Neural cell (in vitro differentiated cells): ENCODE measurements around the gene MRPS15. TPM values are rescaled to one million over a fixed set of nuclear protein-coding genes. Genes with fewer than 3 reads are reported as not detected.

ENCODE experiments used
- H2AFZ ChIP-seq: fragments of 200-600, 300-800 bp; sonication (generic), shearing (Covaris generic); 2 replicates; pipeline ENCODE4 v1.6.0; 2014; ENCODE audit warnings: low read depth, mild to moderate bottlenecking, antibody characterized with exemption, low read length, moderate library complexity
- H3F3A ChIP-seq: fragments of 200-600 bp; shearing (Covaris generic); 2 replicates; pipeline ENCODE4 v1.6.1; 2016; ENCODE audit warnings: mild to moderate bottlenecking, moderate library complexity, mixed read lengths, antibody characterized with exemption, low read length; ENCODE audit not compliant: insufficient read depth, poor library complexity, severe bottlenecking
- H3K27ac ChIP-seq: fragments of 200-600, 300-800 bp; sonication (generic), shearing (Covaris generic); 2 replicates; pipeline ENCODE4 v1.5.1; 2014; ENCODE audit warnings: mild to moderate bottlenecking, low read length, moderate library complexity
- H3K27me3 ChIP-seq: fragments of 300-800, 200-600 bp; sonication (generic), shearing (Covaris generic); 2 replicates; pipeline ENCODE4 v1.6.0; 2014; ENCODE audit warnings: mild to moderate bottlenecking, low read depth, low read length, moderate library complexity; ENCODE audit not compliant: insufficient read depth
- H3K36me3 ChIP-seq: fragments of 300-800, 200-600 bp; sonication (generic), shearing (Covaris generic); 2 replicates; pipeline ENCODE4 v1.5.1; 2014; ENCODE audit warnings: mild to moderate bottlenecking, antibody characterized with exemption, low read length, moderate library complexity; ENCODE audit not compliant: insufficient read depth
- H3K4me2 ChIP-seq: fragments of 300-800, 200-600 bp; sonication (generic), shearing (Covaris generic); 2 replicates; pipeline ENCODE4 v1.6.0; 2014; ENCODE audit warnings: mild to moderate bottlenecking, low read length
- H3K4me3 ChIP-seq: fragments of 300-800, 200-600 bp; sonication (generic), shearing (Covaris generic); 2 replicates; pipeline ENCODE4 v1.5.1; 2014; ENCODE audit warnings: mild to moderate bottlenecking, low read length, moderate library complexity
- H3K79me2 ChIP-seq: fragments of 200-600 bp; shearing (Covaris generic); replicated peaks from 2 replicates; pipeline ENCODE4 v1.6.0; 2014; ENCODE audit warnings: mild to moderate bottlenecking, low read length, moderate library complexity; ENCODE audit not compliant: insufficient read depth
- H3K9ac ChIP-seq: fragments of 300-800, 200-600 bp; sonication (generic), shearing (Covaris generic); 2 replicates; pipeline ENCODE4 v1.6.1; 2016; ENCODE audit warnings: mild to moderate bottlenecking, low read length, mixed read lengths
- H3K9me2 ChIP-seq: fragments of 200-600 bp; shearing (Covaris generic); 2 replicates; pipeline ENCODE4 v1.6.1; 2016; ENCODE audit warnings: mild to moderate bottlenecking, low read length, mixed read lengths; ENCODE audit not compliant: insufficient read depth
- H3K9me3 ChIP-seq: fragments of 200-600, 300-800 bp; sonication (generic), shearing (Covaris generic); 2 replicates; pipeline ENCODE4 v1.6.1; 2016; ENCODE audit warnings: mild to moderate bottlenecking, mixed run types, low read length, moderate library complexity, mixed read lengths
- H4K20me1 ChIP-seq: fragments of 200-600 bp; shearing (Covaris generic); 2 replicates; pipeline ENCODE4 v1.6.1; 2016; ENCODE audit warnings: mild to moderate bottlenecking, mixed run types; ENCODE audit not compliant: insufficient read depth
- CTCF ChIP-seq: fragments of 450-650 bp; IDR thresholded peaks from 2 replicates; pipeline ENCODE4 v1.5.1; 2014; ENCODE audit warnings: antibody characterized with exemption, mild to moderate bottlenecking, moderate library complexity; ENCODE audit not compliant: poor library complexity, severe bottlenecking
- EP300 ChIP-seq: fragments of 450-650 bp; conservative IDR thresholded peaks from 2 replicates; pipeline ENCODE4 v1.6.1; 2014; ENCODE audit warnings: antibody characterized with exemption, mild to moderate bottlenecking, moderate library complexity; ENCODE audit not compliant: poor library complexity, severe bottlenecking
- MXI1 ChIP-seq: fragments of 450-650 bp; conservative IDR thresholded peaks from 2 replicates; pipeline ENCODE4 v1.6.1; 2014; ENCODE audit warnings: antibody characterized with exemption, mild to moderate bottlenecking; ENCODE audit not compliant: poor library complexity, severe bottlenecking
- POLR2AphosphoS5 ChIP-seq: IDR thresholded peaks from 2 replicates; pipeline ENCODE4 v1.6.1; 2012
- RAD21 ChIP-seq: fragments of 450-650 bp; conservative IDR thresholded peaks from 2 replicates; pipeline ENCODE4 v1.6.1; 2014; ENCODE audit warnings: antibody characterized with exemption, mild to moderate bottlenecking, moderate library complexity
- REST ChIP-seq: IDR thresholded peaks from 2 replicates; pipeline ENCODE4 v1.6.1; 2012; ENCODE audit warnings: borderline replicate concordance
- SMC3 ChIP-seq: fragments of 450-650 bp; conservative IDR thresholded peaks from 2 replicates; pipeline ENCODE4 v1.6.1; 2014; ENCODE audit warnings: antibody characterized with exemption, mild to moderate bottlenecking, moderate library complexity; ENCODE audit not compliant: poor library complexity
- TAF1 ChIP-seq: IDR thresholded peaks from 2 replicates; pipeline ENCODE4 v1.6.1; 2012; ENCODE audit warnings: low read depth
- polyA plus RNA-seq: library from polyadenylated mRNA; depleted of rRNA; stranded (reverse); fragments of >200 nt; gene quantifications from 2 replicates; pipeline ENCODE4 v1.2.3, GENCODE V29; 2014

The MRPS15 gene
- polyA plus RNA-seq, 1 donor from 2014 or later: 65.6 TPM

GRCh38 chr1:36475910-36476604, 11.9 kb upstream of the MRPS15 start:
- Histone ChIP-seq H4K20me1 (no peaks in the 10 kb centered on the region), H3K4me2 (no peak overlapping the region), H3F3A (no peaks in the 10 kb centered on the region), H3K9me3 (no peaks in the 10 kb centered on the region), H3K27me3 (no peaks in the 10 kb centered on the region), H3K27ac (no peak overlapping the region), H2AFZ (no peak overlapping the region), H3K9ac (no peak overlapping the region), H3K4me3 (no peak overlapping the region), H3K9me2 (no peaks in the 10 kb centered on the region), H3K36me3 (no peaks in the 10 kb centered on the region), H3K79me2 (no peaks in the 10 kb centered on the region)
- TF ChIP-seq MXI1 (no peak), SMC3 (no peak), EP300 (no peak), POLR2AphosphoS5 (no peak), TAF1 (no peak), REST (no peak), CTCF (no peak), RAD21 (no peak)

- no peaks in the 10 kb centered on the region for H3K9me3 ChIP-seq
- H3K36me3 ChIP-seq: no peaks in the 10 kb centered on the region
- no peaks in the 10 kb centered on the region for H4K20me1 ChIP-seq
- no peak overlapping the region for H3K27ac ChIP-seq
- H2AFZ ChIP-seq: no peak overlapping the region
- no peak for TF ChIP-seq CTCF
- TF ChIP-seq POLR2AphosphoS5: no peak
- TF ChIP-seq REST: no peak
- H3F3A ChIP-seq: no peaks in the 10 kb centered on the region
- no peaks in the 10 kb centered on the region for H3K79me2 ChIP-seq
- H3K4me2 ChIP-seq: no peak overlapping the region
- H3K9me2 ChIP-seq: no peaks in the 10 kb centered on the region
- H3K9ac ChIP-seq: peak overlapping the region; percentile 0
- no peaks in the 10 kb centered on the region for H3K27me3 ChIP-seq
- no peak overlapping the region for H3K4me3 ChIP-seq
These were observed 11.2 kb upstream of the MRPS15 start for GRCh38 chr1:36475341-36475740.
